Stimulated activated CD4-positive, alpha-beta T cell treated with anti-CD3 and anti-CD28 coated beads, Interleukin-1b, Interleukin-23, amount 100 ng/mL, for 1 hour (primary cell): ENCODE results near the gene PIP4K2A.
A peak's percentile ranks its signal among the peaks of the same experiment; 100 is the strongest.
"Not testable (repeated sequence)": the region's sequence is repeated elsewhere in the genome, so short reads cannot be mapped to it uniquely, and the experiment has no call there.

Experiments
- DNase-seq, 2 donors: peaks; one replicate each; pipeline ENCODE4 v3.0.0-alpha.2; 2020; ENCODE audit warnings: low read depth in 2 of 2

Gene PIP4K2A

GRCh38 chr10:22693860-22694259, 20.5 kb downstream of the PIP4K2A start:
- no peak for DNase-seq

GRCh38 chr10:22693371-22693784, 21.0 kb downstream of the PIP4K2A start:
- no peak for DNase-seq

- not testable (repeated sequence) for DNase-seq
These were observed 22.3 kb downstream of the PIP4K2A start for GRCh38 chr10:22692119-22692518.

GRCh38 chr10:22690614-22691431, 23.6 kb downstream of the PIP4K2A start:
- DNase-seq = no peak

- no peak for DNase-seq
These were observed 24.2 kb downstream of the PIP4K2A start for GRCh38 chr10:22690158-22690557.

- DNase-seq = no peak
These were observed 28.0 kb downstream of the PIP4K2A start for GRCh38 chr10:22686347-22686746.

- no peak for DNase-seq
These were observed 28.5 kb downstream of the PIP4K2A start for GRCh38 chr10:22685926-22686325.

- DNase-seq = no peak
These were observed 29.7 kb downstream of the PIP4K2A start for GRCh38 chr10:22684699-22685098.

- DNase-seq = no peak
These were observed 31.3 kb downstream of the PIP4K2A start for GRCh38 chr10:22683140-22683389.

- DNase-seq = no peak
These were observed 31.9 kb downstream of the PIP4K2A start for GRCh38 chr10:22682237-22683139.

GRCh38 chr10:22681783-22682183, 32.6 kb downstream of the PIP4K2A start:
- peak in 1 of 2 donors; percentile 26 for DNase-seq

- DNase-seq = no peak
These were observed 33.1 kb downstream of the PIP4K2A start for GRCh38 chr10:22681301-22681700.

- no peak for DNase-seq
These were observed 34.8 kb downstream of the PIP4K2A start for GRCh38 chr10:22679608-22680007.

GRCh38 chr10:22677333-22677732, 37.0 kb downstream of the PIP4K2A start:
- no peak for DNase-seq

- DNase-seq = no peak
These were observed 37.9 kb downstream of the PIP4K2A start for GRCh38 chr10:22676435-22676834.

GRCh38 chr10:22674573-22674930, 39.8 kb downstream of the PIP4K2A start:
- no peak for DNase-seq

GRCh38 chr10:22673785-22674572, 40.4 kb downstream of the PIP4K2A start:
- DNase-seq = no peak

- DNase-seq = no peak
These were observed 41.3 kb downstream of the PIP4K2A start for GRCh38 chr10:22673091-22673392.

GRCh38 chr10:22672319-22673090, 41.9 kb downstream of the PIP4K2A start:
- DNase-seq = no peak

- no peak for DNase-seq
These were observed 43.6 kb downstream of the PIP4K2A start for GRCh38 chr10:22670788-22671187.

- no peak for DNase-seq
These were observed 45.1 kb downstream of the PIP4K2A start for GRCh38 chr10:22669163-22669711.
